ENCODE results near the gene ACR.
"Not testable (repeated sequence)": the region's sequence is repeated elsewhere in the genome, so short reads cannot be mapped to it uniquely, and the experiment has no call there.

GRCh38 chr22:50740714-50741113 is 2.7 kb downstream of the ACR start:
- TF ChIP-seq EZH2phosphoT487 (IDR thresholded peaks at IDR 0.05; ENCODE audit: insufficient read depth, low read depth); EZH2 (IDR thresholded peaks at IDR 0.05; ENCODE audit: insufficient read depth, poor library complexity, severe bottlenecking): not testable (repeated sequence)
